ENCODE measurements around the gene RRP1. TPM values are rescaled to one million over a fixed set of nuclear protein-coding genes. Genes with fewer than 3 reads are reported as not detected.

The RRP1 gene
- total RNA-seq, 1 experiment from 2014 or later, result 53.9 TPM

DNA sequence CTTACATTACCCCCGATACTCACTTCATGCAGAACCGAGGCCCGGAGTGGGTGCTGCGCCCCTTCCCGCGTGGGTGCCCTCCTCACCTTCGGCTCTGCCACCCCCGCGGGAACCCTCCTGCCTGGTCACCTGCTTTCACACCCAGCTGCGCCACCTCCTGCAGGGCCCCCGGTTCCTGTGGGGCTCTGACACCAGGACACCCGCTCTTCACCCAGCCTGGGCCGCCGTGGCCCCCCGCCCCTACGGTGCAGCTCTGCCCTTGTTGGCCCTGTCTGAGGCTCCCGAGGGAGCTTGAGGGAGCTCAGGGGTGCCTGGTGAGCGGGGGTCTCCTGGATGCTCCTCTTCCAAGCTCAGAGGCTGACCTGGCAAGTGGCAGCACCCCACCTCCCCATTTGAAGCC is 19.0 kb downstream of the RRP1 start (continued):
- TF ChIP-seq MAX (IDR thresholded peaks at IDR 0.05) (no peak), TCF7L2 (IDR thresholded peaks at IDR 0.05; ENCODE audit: borderline replicate concordance, extremely low read depth, insufficient read depth, insufficient read length) (no peak), EGR1 (IDR thresholded peaks at IDR 0.05; ENCODE audit: low read depth) (no peak)

DNA sequence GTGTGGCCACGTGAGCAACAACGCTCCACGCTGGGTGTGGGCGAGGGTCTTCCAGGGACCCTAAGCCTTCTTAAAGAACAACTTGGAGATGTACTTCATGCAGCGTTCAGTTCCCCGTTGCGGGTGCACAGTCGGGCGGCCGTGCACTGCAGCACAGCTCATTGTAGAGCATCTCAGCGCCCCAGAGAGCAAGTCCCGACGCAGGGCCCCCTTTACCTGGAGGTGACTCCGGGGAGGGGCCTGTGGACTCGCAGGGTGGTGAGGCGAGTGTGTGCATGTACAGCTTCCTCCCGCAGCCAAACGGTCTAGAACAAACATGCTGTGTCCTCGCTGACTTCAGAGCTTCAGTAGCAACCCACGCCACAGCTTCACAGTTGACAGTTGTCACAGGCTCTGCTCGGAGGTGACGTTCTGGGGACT is 19.5 kb downstream of the RRP1 start:
- ChIA-PET POLR2A (no interaction called here), RAD21 (ENCODE audit: low non-redundant PET in 1 of 2, low total read pairs in 2 of 2, uncharacterized antibody in 2 of 2, unreplicated experiment in 2 of 2) (no interaction called here), CTCF (interaction anchor here (0.9 to 1.2 kb wide), 2 partner anchors 129 to 166 kb away, joined by 3 to 7 read pairs; no protein-coding TSS in a partner anchor)
- ATAC-seq (no peak), DNase-seq (ENCODE audit: low read depth, low spot score) (no peak)
- intact Hi-C loops (cut with micrococcal nuclease), result no loop called here
- no peak overlapping the region for H3K4me2 ChIP-seq (ENCODE audit: low read length)
- H3K4me1 ChIP-seq (ENCODE audit: control insufficient read depth in 1 of 2, insufficient read depth in 2 of 2, low read length in 2 of 2), result peaks cover 3 to 8% of the 10 kb centered on the region in 2 experiments; a peak in 2 of 4 replicates
- H3K27me3 ChIP-seq (ENCODE audit: insufficient read depth, low read length), result no peaks in the 10 kb centered on the region
- no peak overlapping the region for H3K9ac ChIP-seq (ENCODE audit: low read length)
- no peaks in the 10 kb centered on the region for H3K9me2 ChIP-seq (ENCODE audit: insufficient read depth)
- no peaks in the 10 kb centered on the region for H4K20me1 ChIP-seq (ENCODE audit: insufficient read depth)
- peaks cover 0 to 3% of the 10 kb centered on the region in 2 experiments; a peak in 2 of 4 replicates for H3K36me3 ChIP-seq (ENCODE audit: control insufficient read depth in 1 of 2, insufficient read depth in 2 of 2, low read length in 2 of 2)
- H3K9me3 ChIP-seq (ENCODE audit: control insufficient read depth in 1 of 2, insufficient read depth in 1 of 2, low read depth in 1 of 2, low read length in 2 of 2), result no peaks in the 10 kb centered on the region
- TF ChIP-seq CBX3 (IDR thresholded peaks at IDR 0.05; ENCODE audit: low read depth) (no peak), ZFX (IDR thresholded peaks at IDR 0.05) (no peak), SRF (IDR thresholded peaks at IDR 0.05; ENCODE audit: low read depth) (no peak), ELF1 (IDR thresholded peaks at IDR 0.05; ENCODE audit: borderline replicate concordance, low read depth) (no peak), SP1 (IDR thresholded peaks at IDR 0.05; ENCODE audit: low read depth) (no peak), POLR2AphosphoS5 (IDR thresholded peaks at IDR 0.05; ENCODE audit: low read depth, low read length) (no peak), TCF7L2 (IDR thresholded peaks at IDR 0.05; ENCODE audit: borderline replicate concordance, extremely low read depth, insufficient read depth, insufficient read length) (no peak), ZNF274 (IDR thresholded peaks at IDR 0.05; ENCODE audit: low read depth, low read length) (no peak), JUND (IDR thresholded peaks at IDR 0.05) (no peak), SIN3A (IDR thresholded peaks at IDR 0.05; ENCODE audit: low read depth) (no peak), POLR2A (IDR thresholded peaks at IDR 0.05; ENCODE audit: borderline replicate concordance, extremely low read depth, insufficient read depth, insufficient read length) (no peak), CEBPB (IDR thresholded peaks at IDR 0.05; ENCODE audit: low read depth) (no peak), RAD21 (IDR thresholded peaks at IDR 0.05; ENCODE audit: low read depth) (no peak), EZH2phosphoT487 (IDR thresholded peaks at IDR 0.05; ENCODE audit: borderline replicate concordance) (no peak), FOSL1 (IDR thresholded peaks at IDR 0.05; ENCODE audit: low read depth) (no peak), EGR1 (IDR thresholded peaks at IDR 0.05; ENCODE audit: low read depth) (no peak), EZH2 (IDR thresholded peaks at IDR 0.05) (no peak), MAX (IDR thresholded peaks at IDR 0.05) (no peak)
- TF ChIP-seq, protein P1, sequence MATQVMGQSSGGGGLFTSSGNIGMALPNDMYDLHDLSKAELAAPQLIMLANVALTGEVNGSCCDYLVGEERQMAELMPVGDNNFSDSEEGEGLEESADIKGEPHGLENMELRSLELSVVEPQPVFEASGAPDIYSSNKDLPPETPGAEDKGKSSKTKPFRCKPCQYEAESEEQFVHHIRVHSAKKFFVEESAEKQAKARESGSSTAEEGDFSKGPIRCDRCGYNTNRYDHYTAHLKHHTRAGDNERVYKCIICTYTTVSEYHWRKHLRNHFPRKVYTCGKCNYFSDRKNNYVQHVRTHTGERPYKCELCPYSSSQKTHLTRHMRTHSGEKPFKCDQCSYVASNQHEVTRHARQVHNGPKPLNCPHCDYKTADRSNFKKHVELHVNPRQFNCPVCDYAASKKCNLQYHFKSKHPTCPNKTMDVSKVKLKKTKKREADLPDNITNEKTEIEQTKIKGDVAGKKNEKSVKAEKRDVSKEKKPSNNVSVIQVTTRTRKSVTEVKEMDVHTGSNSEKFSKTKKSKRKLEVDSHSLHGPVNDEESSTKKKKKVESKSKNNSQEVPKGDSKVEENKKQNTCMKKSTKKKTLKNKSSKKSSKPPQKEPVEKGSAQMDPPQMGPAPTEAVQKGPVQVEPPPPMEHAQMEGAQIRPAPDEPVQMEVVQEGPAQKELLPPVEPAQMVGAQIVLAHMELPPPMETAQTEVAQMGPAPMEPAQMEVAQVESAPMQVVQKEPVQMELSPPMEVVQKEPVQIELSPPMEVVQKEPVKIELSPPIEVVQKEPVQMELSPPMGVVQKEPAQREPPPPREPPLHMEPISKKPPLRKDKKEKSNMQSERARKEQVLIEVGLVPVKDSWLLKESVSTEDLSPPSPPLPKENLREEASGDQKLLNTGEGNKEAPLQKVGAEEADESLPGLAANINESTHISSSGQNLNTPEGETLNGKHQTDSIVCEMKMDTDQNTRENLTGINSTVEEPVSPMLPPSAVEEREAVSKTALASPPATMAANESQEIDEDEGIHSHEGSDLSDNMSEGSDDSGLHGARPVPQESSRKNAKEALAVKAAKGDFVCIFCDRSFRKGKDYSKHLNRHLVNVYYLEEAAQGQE (IDR thresholded peaks at IDR 0.05; ENCODE audit: low read depth), result no peak
- TF ChIP-seq, protein P2, sequence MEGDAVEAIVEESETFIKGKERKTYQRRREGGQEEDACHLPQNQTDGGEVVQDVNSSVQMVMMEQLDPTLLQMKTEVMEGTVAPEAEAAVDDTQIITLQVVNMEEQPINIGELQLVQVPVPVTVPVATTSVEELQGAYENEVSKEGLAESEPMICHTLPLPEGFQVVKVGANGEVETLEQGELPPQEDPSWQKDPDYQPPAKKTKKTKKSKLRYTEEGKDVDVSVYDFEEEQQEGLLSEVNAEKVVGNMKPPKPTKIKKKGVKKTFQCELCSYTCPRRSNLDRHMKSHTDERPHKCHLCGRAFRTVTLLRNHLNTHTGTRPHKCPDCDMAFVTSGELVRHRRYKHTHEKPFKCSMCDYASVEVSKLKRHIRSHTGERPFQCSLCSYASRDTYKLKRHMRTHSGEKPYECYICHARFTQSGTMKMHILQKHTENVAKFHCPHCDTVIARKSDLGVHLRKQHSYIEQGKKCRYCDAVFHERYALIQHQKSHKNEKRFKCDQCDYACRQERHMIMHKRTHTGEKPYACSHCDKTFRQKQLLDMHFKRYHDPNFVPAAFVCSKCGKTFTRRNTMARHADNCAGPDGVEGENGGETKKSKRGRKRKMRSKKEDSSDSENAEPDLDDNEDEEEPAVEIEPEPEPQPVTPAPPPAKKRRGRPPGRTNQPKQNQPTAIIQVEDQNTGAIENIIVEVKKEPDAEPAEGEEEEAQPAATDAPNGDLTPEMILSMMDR (IDR thresholded peaks at IDR 0.05 in 2 of 3, conservative IDR thresholded peaks at IDR 0.05 in 1 of 3; ENCODE audit: borderline replicate concordance in 1 of 3, insufficient read depth in 1 of 3, low read depth in 2 of 3, low read length in 2 of 3), result no peak
- H3K79me2 ChIP-seq (ENCODE audit: insufficient read depth, low read length), result no peaks in the 10 kb centered on the region
- no peak overlapping the region for H3K27ac ChIP-seq (ENCODE audit: low read depth, low read length)
- no peak overlapping the region for H2AFZ ChIP-seq (ENCODE audit: low read depth, low read length, poor library complexity, severe bottlenecking)
- BruUV-seq (replicated peaks), result no TSS peak
- H3K4me3 ChIP-seq (replicated peaks in 1 of 2; ENCODE audit: low read depth in 1 of 2, low read length in 2 of 2), result no peak overlapping the region
